ENCODE data around the gene VPS8. TPM values are rescaled to one million over a fixed set of nuclear protein-coding genes. Genes with fewer than 3 reads are reported as not detected.
"Not testable (repeated sequence)": the region's sequence is repeated elsewhere in the genome, so short reads cannot be mapped to it uniquely, and the experiment has no call there.

Gene VPS8
- total and polyA plus RNA-seq, 2 of the 13 experiments (the other 11 are each of a cell fraction or from before 2014, with no cell fraction given), result 14.2 to 35.1 TPM

DNA sequence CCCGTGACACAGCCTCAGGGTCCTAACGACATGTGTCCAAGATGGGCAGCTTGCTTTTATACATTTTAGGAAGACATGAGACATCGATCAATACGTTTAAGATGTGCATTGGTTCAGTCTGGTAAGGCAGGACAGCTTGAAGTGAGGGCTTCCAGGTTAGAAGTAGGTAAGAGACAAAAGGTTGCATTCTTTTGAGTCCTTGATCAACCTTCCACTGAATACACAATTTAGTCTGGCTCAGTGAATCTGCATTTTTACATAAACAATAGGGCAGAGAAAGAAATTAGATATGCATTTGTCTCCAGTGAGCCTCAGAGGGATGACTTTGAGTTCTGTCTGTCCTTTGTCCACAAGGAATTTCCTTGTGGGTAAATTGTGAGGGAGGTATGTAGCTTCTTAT, 95.1 kb downstream of the VPS8 start:
- H3K9ac ChIP-seq (ENCODE audit: insufficient read depth, low read depth, low read length); POLR2A ChIA-PET: not testable (repeated sequence)

DNA sequence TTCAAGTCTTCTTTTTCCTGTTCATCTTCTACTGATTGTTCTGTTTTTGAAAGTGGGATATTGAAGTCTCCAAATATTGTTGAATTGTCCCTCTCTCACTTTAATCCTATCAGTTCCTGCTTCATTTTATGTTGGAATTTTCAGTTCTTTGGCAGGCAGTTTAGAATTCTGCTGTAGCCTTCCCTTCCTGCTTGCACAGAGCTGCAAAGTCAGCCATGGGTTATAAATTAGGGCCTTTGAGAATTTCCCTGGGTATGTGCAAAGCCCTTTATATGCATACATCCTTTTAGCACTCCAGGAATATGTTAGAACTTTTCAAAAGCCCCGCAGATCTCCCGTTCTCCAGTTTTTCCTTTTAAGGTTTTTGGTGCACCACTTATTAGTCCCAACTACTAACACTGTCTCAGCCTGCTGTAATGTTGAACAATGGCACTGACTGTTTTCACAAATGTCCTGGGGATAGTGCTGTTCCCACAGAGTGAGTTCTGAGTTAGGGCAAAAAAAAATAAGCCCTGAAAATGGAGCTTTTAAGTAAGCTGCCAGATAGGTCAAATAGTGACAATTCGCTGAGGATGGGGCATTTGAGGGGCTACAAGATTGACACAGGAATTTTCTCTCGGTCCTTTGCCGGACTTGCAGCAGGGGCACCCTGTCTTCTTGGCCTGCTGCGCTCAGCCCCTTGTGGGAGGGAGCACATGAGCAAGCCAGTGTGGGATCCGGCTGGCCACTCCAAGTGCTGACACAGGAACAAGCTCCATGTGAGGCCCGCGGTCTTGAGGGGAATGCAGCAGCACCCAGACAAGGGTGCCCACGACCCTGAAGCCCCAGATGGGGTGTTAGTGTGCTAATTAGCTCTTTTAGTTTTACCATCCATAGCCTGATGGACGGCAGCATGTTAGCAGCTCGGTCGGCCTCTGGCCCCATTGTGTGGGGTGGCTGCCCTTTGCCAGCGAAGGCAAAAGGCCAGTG, 96.0 kb downstream of the VPS8 start:
- Histone ChIP-seq H3K9ac (ENCODE audit: insufficient read depth, low read depth, low read length) (no peak overlapping the region), H2AFZ (ENCODE audit: low read length) (no peak overlapping the region), H3K4me2 (ENCODE audit: low read depth, low read length) (no peak overlapping the region), H3K27ac (ENCODE audit: extremely low read length, insufficient read depth, low read length) (no peak overlapping the region), H3K4me1 (ENCODE audit: insufficient read depth, low read length) (peaks cover 8% of the 10 kb centered on the region; the same call in 1 of the 2 replicates), H3K27me3 (ENCODE audit: control insufficient read depth in 1 of 2, insufficient read depth in 2 of 2, low read length in 2 of 2) (no peaks in the 10 kb centered on the region), H3K79me2 (ENCODE audit: insufficient read depth, low read length) (no peaks in the 10 kb centered on the region), H3K36me3 (replicated peaks in 1 of 2; ENCODE audit: control insufficient read depth in 1 of 2, insufficient read depth in 2 of 2, low read length in 2 of 2) (no peaks in the 10 kb centered on the region), H3K9me3 (ENCODE audit: low read length) (no peaks in the 10 kb centered on the region; the same call in 1 of the 2 replicates), H3K4me3 (replicated peaks in 1 of 3; ENCODE audit: insufficient read depth in 1 of 3, low read depth in 2 of 3, low read length in 3 of 3) (no peak overlapping the region), H4K20me1 (ENCODE audit: insufficient read depth, low read length) (no peaks in the 10 kb centered on the region)
- 98% methylated on average over 10 of the region's 14 CpGs for WGBS (ENCODE audit: low lambda C conversion rate)
- no TSS peak for BruUV-seq (replicated peaks)
- in situ Hi-C loops (cut with HindIII; ENCODE audit: extremely low pct_ligation_motif_present, low pct_unique_long_range_greater_than_20kb), result no loop called here
- intact Hi-C loops (cut with micrococcal nuclease; ENCODE audit: unreplicated experiment), result no loop called here
- POLR2A ChIA-PET, result no interaction called here
- FAIRE-seq (no peak), DNase-seq (ENCODE audit: low spot score) (no peak), ATAC-seq (no peak)
- CTCF ChIA-PET (ENCODE audit: low intra/inter-chr PET ratio, low total read pairs), result no interaction called here
- no peak for TF ChIP-seq ATF3 (CRISPR knock-in tag; IDR thresholded peaks at IDR 0.05)
- TF ChIP-seq, protein P1, sequence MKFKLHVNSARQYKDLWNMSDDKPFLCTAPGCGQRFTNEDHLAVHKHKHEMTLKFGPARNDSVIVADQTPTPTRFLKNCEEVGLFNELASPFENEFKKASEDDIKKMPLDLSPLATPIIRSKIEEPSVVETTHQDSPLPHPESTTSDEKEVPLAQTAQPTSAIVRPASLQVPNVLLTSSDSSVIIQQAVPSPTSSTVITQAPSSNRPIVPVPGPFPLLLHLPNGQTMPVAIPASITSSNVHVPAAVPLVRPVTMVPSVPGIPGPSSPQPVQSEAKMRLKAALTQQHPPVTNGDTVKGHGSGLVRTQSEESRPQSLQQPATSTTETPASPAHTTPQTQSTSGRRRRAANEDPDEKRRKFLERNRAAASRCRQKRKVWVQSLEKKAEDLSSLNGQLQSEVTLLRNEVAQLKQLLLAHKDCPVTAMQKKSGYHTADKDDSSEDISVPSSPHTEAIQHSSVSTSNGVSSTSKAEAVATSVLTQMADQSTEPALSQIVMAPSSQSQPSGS (CRISPR knock-in tag; IDR thresholded peaks at IDR 0.05), result no peak
- TF ChIP-seq NFKBIZ (CRISPR knock-in tag; IDR thresholded peaks at IDR 0.05), result no peak
- TF ChIP-seq SNAPC4 (CRISPR knock-in tag; IDR thresholded peaks at IDR 0.05), result no peak
- TF ChIP-seq ZNF878 (CRISPR knock-in tag; IDR thresholded peaks at IDR 0.05), result no peak
- no peak for TF ChIP-seq ZNF3 (CRISPR knock-in tag; IDR thresholded peaks at IDR 0.05)
- TF ChIP-seq, protein P2, sequence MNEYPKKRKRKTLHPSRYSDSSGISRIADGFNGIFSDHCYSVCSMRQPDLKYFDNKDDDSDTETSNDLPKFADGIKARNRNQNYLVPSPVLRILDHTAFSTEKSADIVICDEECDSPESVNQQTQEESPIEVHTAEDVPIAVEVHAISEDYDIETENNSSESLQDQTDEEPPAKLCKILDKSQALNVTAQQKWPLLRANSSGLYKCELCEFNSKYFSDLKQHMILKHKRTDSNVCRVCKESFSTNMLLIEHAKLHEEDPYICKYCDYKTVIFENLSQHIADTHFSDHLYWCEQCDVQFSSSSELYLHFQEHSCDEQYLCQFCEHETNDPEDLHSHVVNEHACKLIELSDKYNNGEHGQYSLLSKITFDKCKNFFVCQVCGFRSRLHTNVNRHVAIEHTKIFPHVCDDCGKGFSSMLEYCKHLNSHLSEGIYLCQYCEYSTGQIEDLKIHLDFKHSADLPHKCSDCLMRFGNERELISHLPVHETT (CRISPR knock-in tag; conservative IDR thresholded peaks at IDR 0.05), result no peak
- TF ChIP-seq BHLHE40 (IDR thresholded peaks at IDR 0.05; ENCODE audit: low read length), result no peak

More for the DNA sequence above, 95.1 kb downstream of the VPS8 start:
- H3K4me3 ChIP-seq (replicated peaks in 1 of 3; ENCODE audit: insufficient read depth in 1 of 3, low read depth in 2 of 3, low read length in 3 of 3); CTCF ChIA-PET (ENCODE audit: low intra/inter-chr PET ratio, low total read pairs); H3K79me2 ChIP-seq (ENCODE audit: insufficient read depth, low read length); BruUV-seq (replicated peaks); in situ Hi-C loops (cut with HindIII; ENCODE audit: extremely low pct_ligation_motif_present, low pct_unique_long_range_greater_than_20kb); H3K9me3 ChIP-seq (ENCODE audit: low read length); H3K27ac ChIP-seq (ENCODE audit: extremely low read length, insufficient read depth, low read length); H3K27me3 ChIP-seq (ENCODE audit: control insufficient read depth in 1 of 2, insufficient read depth in 2 of 2, low read length in 2 of 2); H3K4me1 ChIP-seq (ENCODE audit: insufficient read depth, low read length); DNase-seq (ENCODE audit: low spot score); H2AFZ ChIP-seq (ENCODE audit: low read length); intact Hi-C loops (cut with micrococcal nuclease; ENCODE audit: unreplicated experiment); H4K20me1 ChIP-seq (ENCODE audit: insufficient read depth, low read length); ATAC-seq; FAIRE-seq; H3K36me3 ChIP-seq (replicated peaks in 1 of 2; ENCODE audit: control insufficient read depth in 1 of 2, insufficient read depth in 2 of 2, low read length in 2 of 2); H3K4me2 ChIP-seq (ENCODE audit: low read depth, low read length): not testable (repeated sequence)
- 100% methylated on average over 4 of the region's 4 CpGs for WGBS (ENCODE audit: low lambda C conversion rate)

Data from HepG2 (cell line).